Osteocyte (in vitro differentiated cells): Measurements from ENCODE around the gene GSK3B. TPM values are rescaled to one million over a fixed set of nuclear protein-coding genes. Genes with fewer than 3 reads are reported as not detected.

Experiments
- DNase-seq: peaks from one replicate; pipeline ENCODE4 v3.0.0; 2021; ENCODE audit warnings: mixed read lengths; ENCODE audit not compliant: unreplicated experiment; ENCODE audit errors: extremely low spot score
- H3K27ac Mint-ChIP-seq: one replicate; pipeline ENCODE4 v1.8.0; 2021; ENCODE audit warnings: mild to moderate bottlenecking, mixed read lengths; ENCODE audit not compliant: unreplicated experiment
- H3K27me3 Mint-ChIP-seq: one replicate; pipeline ENCODE4 v1.8.0; 2021; ENCODE audit warnings: mixed read lengths; ENCODE audit not compliant: unreplicated experiment
- H3K36me3 Mint-ChIP-seq: one replicate; pipeline ENCODE4 v1.8.0; 2021; ENCODE audit warnings: mixed read lengths; ENCODE audit not compliant: unreplicated experiment
- H3K4me1 Mint-ChIP-seq: one replicate; pipeline ENCODE4 v1.8.0; 2021; ENCODE audit warnings: mixed read lengths; ENCODE audit not compliant: unreplicated experiment
- H3K4me3 Mint-ChIP-seq: one replicate; pipeline ENCODE4 v1.8.0; 2021; ENCODE audit warnings: mild to moderate bottlenecking, moderate library complexity, mixed read lengths; ENCODE audit not compliant: unreplicated experiment
- H3K9me3 Mint-ChIP-seq: one replicate; pipeline ENCODE4 v1.8.0; 2021; ENCODE audit warnings: mixed read lengths; ENCODE audit not compliant: unreplicated experiment
- CTCF ChIP-seq: fragments of 200-600 bp; sonication (generic); IDR thresholded peaks from 2 replicates; pipeline ENCODE4 v1.5.0; 2021; ENCODE audit warnings: antibody characterized with exemption, mild to moderate bottlenecking, moderate library complexity
- total RNA-seq: library from RNA; stranded (reverse); gene quantifications from 2 replicates; pipeline ENCODE4 v1.2.1, GENCODE V29; 2021

GSK3B gene
- total RNA-seq, 1 donor from 2014 or later: 80.0 TPM

- Mint-ChIP-seq H3K9me3 (no peaks in the 10 kb centered on the region), H3K4me3 (no peak overlapping the region), H3K27ac (no peak overlapping the region), H3K27me3 (no peaks in the 10 kb centered on the region), H3K4me1 (peaks cover 20% of the 10 kb centered on the region), H3K36me3 (peaks cover 12% of the 10 kb centered on the region)
- DNase-seq: no peak
- TF ChIP-seq CTCF: no peak
Measured at GRCh38 chr3:119945291-119945690, 149.0 kb downstream of the GSK3B start.

- no peak for TF ChIP-seq CTCF
- Mint-ChIP-seq H3K27me3 (no peaks in the 10 kb centered on the region), H3K27ac (no peak overlapping the region), H3K9me3 (no peaks in the 10 kb centered on the region), H3K4me3 (no peak overlapping the region), H3K36me3 (peaks cover 12% of the 10 kb centered on the region), H3K4me1 (peaks cover 15% of the 10 kb centered on the region)
- no peak for DNase-seq
Measured at GRCh38 chr3:119944091-119944490, 150.2 kb downstream of the GSK3B start.

- no peaks in the 10 kb centered on the region for H3K9me3 Mint-ChIP-seq
- H3K36me3 Mint-ChIP-seq: peaks cover 6% of the 10 kb centered on the region
- H3K4me3 Mint-ChIP-seq: no peak overlapping the region
- TF ChIP-seq CTCF: no peak
- H3K27me3 Mint-ChIP-seq: no peaks in the 10 kb centered on the region
- no peak overlapping the region for H3K27ac Mint-ChIP-seq
- H3K4me1 Mint-ChIP-seq: peaks cover 23% of the 10 kb centered on the region
- no peak for DNase-seq
Measured at GRCh38 chr3:119939077-119939476, 155.2 kb downstream of the GSK3B start.

GRCh38 chr3:119937229-119937628 lies 157.0 kb downstream of the GSK3B start:
- Mint-ChIP-seq H3K36me3 (no peaks in the 10 kb centered on the region), H3K4me1 (peaks cover 20% of the 10 kb centered on the region), H3K4me3 (no peak overlapping the region), H3K27ac (peak overlapping the region; percentile 32), H3K9me3 (no peaks in the 10 kb centered on the region), H3K27me3 (no peaks in the 10 kb centered on the region)
- TF ChIP-seq CTCF: no peak
- no peak for DNase-seq

- H3K36me3 Mint-ChIP-seq: no peaks in the 10 kb centered on the region
- H3K9me3 Mint-ChIP-seq: no peaks in the 10 kb centered on the region
- peaks cover 29% of the 10 kb centered on the region for H3K4me1 Mint-ChIP-seq
- no peak overlapping the region for H3K4me3 Mint-ChIP-seq
- H3K27me3 Mint-ChIP-seq: no peaks in the 10 kb centered on the region
- DNase-seq: no peak
- no peak overlapping the region for H3K27ac Mint-ChIP-seq
- no peak for TF ChIP-seq CTCF
Measured at GRCh38 chr3:119934249-119934648, 160.0 kb downstream of the GSK3B start.
